PC-9 (cell line): ENCODE measurements around the gene CADM1.

Experiments used
- CTCF ChIP-seq: fragments of 200-600 bp; sonication (generic); conservative IDR thresholded peaks from 2 replicates; pipeline ENCODE4 v1.6.1; 2017; ENCODE audit warnings: mixed run types, antibody characterized with exemption, mild to moderate bottlenecking, moderate library complexity
- EZH2 ChIP-seq: fragments of 200-600 bp; sonication (generic); IDR thresholded peaks from 2 replicates; pipeline ENCODE4 v1.8.0; 2017; ENCODE audit warnings: antibody characterized with exemption, low read depth

- TF ChIP-seq CTCF: no peak
- TF ChIP-seq EZH2: no peak
These were observed 279.7 kb downstream of the CADM1 start for GRCh38 chr11:115224551-115224950.
